ENCODE data around the gene ACBD6. TPM values are rescaled to one million over a fixed set of nuclear protein-coding genes. Genes with fewer than 3 reads are reported as not detected.

Gene ACBD6
- total RNA-seq, 1 experiment from 2014 or later: 48.5 TPM

DNA sequence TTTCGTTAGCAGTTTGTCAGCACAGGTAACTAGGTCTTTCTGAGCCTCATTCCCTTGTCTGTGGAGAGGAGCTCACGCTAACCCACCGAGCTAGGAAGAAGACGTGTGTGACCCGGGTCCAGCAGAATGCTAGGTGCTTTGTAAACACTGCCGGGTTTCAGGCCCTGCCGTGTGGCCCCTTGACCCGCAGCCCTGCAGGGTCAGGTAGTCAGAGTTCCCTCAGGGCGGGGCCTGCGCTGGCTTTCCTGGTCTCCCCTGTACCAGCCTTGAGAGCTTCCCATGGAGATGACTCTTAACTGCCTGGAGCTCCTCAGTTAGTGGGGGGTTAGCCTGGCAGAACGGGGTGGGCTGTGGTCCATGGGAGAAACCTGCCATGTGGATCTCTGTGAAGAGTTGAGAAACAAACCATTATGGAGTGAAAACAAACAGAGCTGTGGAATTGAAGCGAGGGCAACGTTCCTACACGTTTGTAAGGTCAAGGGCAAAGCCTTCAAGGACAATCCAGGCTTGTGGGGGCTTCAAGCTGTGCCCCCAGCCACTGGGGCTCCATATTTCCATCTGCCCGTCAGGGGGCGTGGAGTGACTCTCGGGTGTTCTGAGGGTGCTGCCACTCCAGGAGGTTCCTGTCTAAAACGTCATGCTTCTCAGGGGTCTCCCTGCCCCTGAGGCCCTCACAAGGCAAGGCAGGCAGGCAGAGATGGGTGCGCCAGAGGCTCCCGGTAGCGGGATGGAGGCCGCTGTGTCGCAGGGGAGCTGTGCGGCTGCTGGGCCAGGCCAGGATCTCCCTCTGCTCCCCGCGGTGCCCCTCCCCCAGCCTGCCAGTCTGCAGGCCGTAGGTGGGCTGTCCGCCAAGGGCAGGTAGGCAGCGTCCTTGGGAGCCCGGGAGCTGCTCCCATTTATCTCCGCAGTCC is 248.5 kb downstream of the ACBD6 start:
- intact Hi-C loops (cut with micrococcal nuclease; ENCODE audit: unreplicated experiment): loop anchor here (2.0 kb wide), 2 partner anchors 163 to 229 kb away; no protein-coding TSS in a partner anchor
- ChIA-PET CTCF (interaction anchor here (0.7 to 1.3 kb wide), 3 partner anchors 22 to 162 kb away, joined by 3 read pairs; no protein-coding TSS in a partner anchor), POLR2A (interaction anchor here (0.7 kb wide), 1 partner anchor 152 kb away, joined by 3 read pairs; no protein-coding TSS in a partner anchor)
- DNase-seq (ENCODE audit: low read depth, low spot score) (no peak), ATAC-seq (no peak)
- Histone ChIP-seq H3K27ac (ENCODE audit: low read length) (no peak overlapping the region), H3K36me3 (ENCODE audit: control insufficient read depth, insufficient read depth, low read length) (no peaks in the 10 kb centered on the region), H3K9me3 (ENCODE audit: control insufficient read depth, insufficient read depth, low read depth, low read length) (no peaks in the 10 kb centered on the region), H3K4me1 (ENCODE audit: control insufficient read depth, insufficient read depth, low read length) (no peaks in the 10 kb centered on the region), H3K4me3 (ENCODE audit: low read depth in 2 of 2, low read length in 2 of 2) (no peak overlapping the region), H3K27me3 (ENCODE audit: control insufficient read depth, insufficient read depth, low read length) (no peaks in the 10 kb centered on the region)
- TF ChIP-seq POLR2AphosphoS5 (IDR thresholded peaks at IDR 0.05; ENCODE audit: low read depth, low read length) (no peak), REST (IDR thresholded peaks at IDR 0.05; ENCODE audit: insufficient read depth in 1 of 2, low read depth in 2 of 2, low read length in 1 of 2) (no peak), SIN3A (IDR thresholded peaks at IDR 0.05; ENCODE audit: borderline replicate concordance, insufficient read depth, low read depth, low read length) (no peak)
- BruUV-seq (replicated peaks): no TSS peak
- in situ Hi-C loops (cut with HindIII; ENCODE audit: low pct_unique_long_range_greater_than_20kb, low sequenced_read_pairs): no loop called here

GRCh38 chr1:180252638-180253536 is 249.5 kb downstream of the ACBD6 start:
- BruUV-seq (replicated peaks): no TSS peak
- in situ Hi-C loops (cut with HindIII; ENCODE audit: low pct_unique_long_range_greater_than_20kb, low sequenced_read_pairs): no loop called here
- Histone ChIP-seq H3K4me3 (ENCODE audit: low read depth in 2 of 2, low read length in 2 of 2) (no peak overlapping the region), H3K9me3 (ENCODE audit: control insufficient read depth, insufficient read depth, low read depth, low read length) (no peaks in the 10 kb centered on the region), H3K36me3 (ENCODE audit: control insufficient read depth, insufficient read depth, low read length) (no peaks in the 10 kb centered on the region), H3K27me3 (ENCODE audit: control insufficient read depth, insufficient read depth, low read length) (no peaks in the 10 kb centered on the region), H3K4me1 (ENCODE audit: control insufficient read depth, insufficient read depth, low read length) (no peaks in the 10 kb centered on the region), H3K27ac (ENCODE audit: low read length) (no peak overlapping the region)
- intact Hi-C loops (cut with micrococcal nuclease; ENCODE audit: unreplicated experiment): loop anchor here (2.0 kb wide), 2 partner anchors 164 to 230 kb away; no protein-coding TSS in a partner anchor
- DNase-seq (ENCODE audit: low read depth, low spot score) (peak; percentile 58), ATAC-seq (peak; percentile 73)
- ChIA-PET POLR2A (interaction anchor here (0.6 to 0.7 kb wide), 2 partner anchors 151 to 247 kb away, joined by 3 to 10 read pairs; no protein-coding TSS in a partner anchor), CTCF (interaction anchor here (0.6 to 1.3 kb wide), 5 partner anchors 8 to 163 kb away, joined by 3 to 4 read pairs (median 3); no protein-coding TSS in a partner anchor)
- TF ChIP-seq TCF7L2 (IDR thresholded peaks at IDR 0.05; ENCODE audit: low read depth, low read length): no peak
- TF ChIP-seq, protein P1, sequence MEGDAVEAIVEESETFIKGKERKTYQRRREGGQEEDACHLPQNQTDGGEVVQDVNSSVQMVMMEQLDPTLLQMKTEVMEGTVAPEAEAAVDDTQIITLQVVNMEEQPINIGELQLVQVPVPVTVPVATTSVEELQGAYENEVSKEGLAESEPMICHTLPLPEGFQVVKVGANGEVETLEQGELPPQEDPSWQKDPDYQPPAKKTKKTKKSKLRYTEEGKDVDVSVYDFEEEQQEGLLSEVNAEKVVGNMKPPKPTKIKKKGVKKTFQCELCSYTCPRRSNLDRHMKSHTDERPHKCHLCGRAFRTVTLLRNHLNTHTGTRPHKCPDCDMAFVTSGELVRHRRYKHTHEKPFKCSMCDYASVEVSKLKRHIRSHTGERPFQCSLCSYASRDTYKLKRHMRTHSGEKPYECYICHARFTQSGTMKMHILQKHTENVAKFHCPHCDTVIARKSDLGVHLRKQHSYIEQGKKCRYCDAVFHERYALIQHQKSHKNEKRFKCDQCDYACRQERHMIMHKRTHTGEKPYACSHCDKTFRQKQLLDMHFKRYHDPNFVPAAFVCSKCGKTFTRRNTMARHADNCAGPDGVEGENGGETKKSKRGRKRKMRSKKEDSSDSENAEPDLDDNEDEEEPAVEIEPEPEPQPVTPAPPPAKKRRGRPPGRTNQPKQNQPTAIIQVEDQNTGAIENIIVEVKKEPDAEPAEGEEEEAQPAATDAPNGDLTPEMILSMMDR (IDR thresholded peaks at IDR 0.05): peak; percentile 93

Measured in Panc1 (cell line).